Liver (tissue), 9 donors: Measurements from ENCODE around the gene NELFCD. TPM values are rescaled to one million over a fixed set of nuclear protein-coding genes. Genes with fewer than 3 reads are reported as not detected.
"Not testable (repeated sequence)": the region's sequence is repeated elsewhere in the genome, so short reads cannot be mapped to it uniquely, and the experiment has no call there.

Source experiments
- DNase-seq: peaks from one replicate; pipeline ENCODE4 v3.0.0-alpha.2; 2017; ENCODE audit warnings: low spot score
- H3K27ac ChIP-seq, 2 donors: one replicate each; pipeline ENCODE4 v1.7.0; 2013; ENCODE audit warnings: inconsistent platforms in 2 of 2, low read length in 2 of 2, control low read depth in 1 of 2, low read depth in 1 of 2, mild to moderate bottlenecking in 1 of 2
- H3K27me3 ChIP-seq, 4 donors: one replicate each; pipeline versions ENCODE4 v1.6.1 to v1.7.0; 2013; ENCODE audit warnings: low read length in 3 of 4, inconsistent platforms in 1 of 4, mild to moderate bottlenecking in 1 of 4, moderate library complexity in 1 of 4; ENCODE audit not compliant: control insufficient read depth in 4 of 4, insufficient read depth in 4 of 4
- H3K36me3 ChIP-seq, 4 donors: one replicate each; pipeline versions ENCODE4 v1.6.1 to v1.7.0; 2013; ENCODE audit warnings: low read length in 3 of 4, mild to moderate bottlenecking in 3 of 4, low read depth in 1 of 4, moderate library complexity in 1 of 4; ENCODE audit not compliant: control insufficient read depth in 4 of 4, insufficient read depth in 3 of 4
- H3K4me1 ChIP-seq, 4 donors: one replicate each; pipeline versions ENCODE4 v1.6.1 to v1.7.0; 2013; ENCODE audit warnings: low read length in 3 of 4, mild to moderate bottlenecking in 3 of 4, moderate library complexity in 1 of 4; ENCODE audit not compliant: control insufficient read depth in 4 of 4, insufficient read depth in 4 of 4
- H3K4me3 ChIP-seq, 3 donors: one replicate each; pipeline versions ENCODE4 v1.6.1 to v1.7.0; 2013; ENCODE audit warnings: low read length in 3 of 3, control low read depth in 1 of 3, low read depth in 1 of 3, mild to moderate bottlenecking in 1 of 3
- H3K9ac ChIP-seq, 2 donors: one replicate each; pipeline ENCODE4 v1.7.0; 2013; ENCODE audit warnings: low read length in 2 of 2, mild to moderate bottlenecking in 2 of 2, moderate library complexity in 2 of 2, control low read depth in 1 of 2, low read depth in 1 of 2
- H3K9me3 ChIP-seq, 4 donors: one replicate each; pipeline versions ENCODE4 v1.6.1 to v1.7.0; 2013; ENCODE audit warnings: low read length in 3 of 4; ENCODE audit not compliant: control insufficient read depth in 4 of 4
- EGR1 ChIP-seq, 2 donors: IDR thresholded peaks; 2 replicates each; pipeline ENCODE4 v1.6.1; 2016 to 2018; ENCODE audit warnings: antibody characterized with exemption in 2 of 2, low read depth in 2 of 2
- FOXA1 ChIP-seq: IDR thresholded peaks from 2 replicates; pipeline ENCODE4 v1.6.1; 2016; ENCODE audit warnings: antibody characterized with exemption
- GABPA ChIP-seq, 2 donors: IDR thresholded peaks in 1 of 2; conservative IDR thresholded peaks in 1 of 2; 2 replicates each; pipeline ENCODE4 v1.6.1; 2016; ENCODE audit warnings: antibody characterized with exemption in 2 of 2, mild to moderate bottlenecking in 1 of 2, moderate library complexity in 1 of 2
- HNF4A ChIP-seq, 2 donors: conservative IDR thresholded peaks; 2 replicates each; pipeline ENCODE4 v1.6.1; 2016; ENCODE audit warnings: antibody characterized with exemption in 2 of 2, mild to moderate bottlenecking in 2 of 2
- HNF4G ChIP-seq: IDR thresholded peaks from 2 replicates; pipeline ENCODE4 v1.6.1; 2016; ENCODE audit warnings: antibody characterized with exemption
- JUND ChIP-seq, 2 donors: IDR thresholded peaks; 2 replicates each; pipeline ENCODE4 v1.6.1; 2016; ENCODE audit warnings: antibody characterized with exemption in 2 of 2
- NR2F2 ChIP-seq: IDR thresholded peaks from 2 replicates; pipeline ENCODE4 v1.6.1; 2016; ENCODE audit warnings: antibody characterized with exemption
- RXRA ChIP-seq, 2 donors: IDR thresholded peaks; 2 replicates each; pipeline ENCODE4 v1.6.1; 2017 to 2018; ENCODE audit warnings: antibody characterized with exemption in 2 of 2, mild to moderate bottlenecking in 1 of 2
- SP1 ChIP-seq: IDR thresholded peaks from 2 replicates; pipeline ENCODE4 v1.6.1; 2018; ENCODE audit warnings: antibody characterized with exemption, mild to moderate bottlenecking
- TAF1 ChIP-seq: conservative IDR thresholded peaks from 2 replicates; pipeline ENCODE4 v1.6.1; 2016; ENCODE audit warnings: antibody characterized with exemption, mild to moderate bottlenecking
- WGBS: extraction: QIAGEN DNeasy Blood & Tissue Kit; methylation state at CpG from one replicate; pipeline ENCODE4 v1.1.7; 2013; 5-methylcytosine and 5-hydroxymethylcytosine counted together
- polyA plus RNA-seq, 2 donors: library from polyadenylated mRNA; stranded (reverse) in 1 of 2; unstranded in 1 of 2; fragments of 200-250 nt in 1 of 2; fragments of >200 nt in 1 of 2; fragmentation: Nextera tagmentation in 1 of 2; extraction: Ambion mirVana in 1 of 2; gene quantifications; one replicate each; pipeline versions ENCODE4 v1.2.1 to v1.2.3, GENCODE V29; 2013 to 2015
- total RNA-seq, 2 donors: library from RNA; depleted of rRNA; stranded (reverse); fragments of >200 nt; gene quantifications; one replicate each; pipeline ENCODE4 v1.2.3, GENCODE V29; 2014
- TF ChIP-seq, protein P1 (sequence below): IDR thresholded peaks from 2 replicates; pipeline ENCODE4 v1.6.1; 2016; ENCODE audit warnings: antibody characterized with exemption
- TF ChIP-seq, protein P2 (sequence below): IDR thresholded peaks from 2 replicates; pipeline ENCODE4 v1.6.1; 2016; ENCODE audit warnings: antibody characterized with exemption, mild to moderate bottlenecking
- TF ChIP-seq, protein P3 (sequence below): IDR thresholded peaks from 2 replicates; pipeline ENCODE4 v1.6.1; 2016; ENCODE audit warnings: antibody characterized with exemption
- TF ChIP-seq, protein P4 (sequence below): fragments of 150-350 bp; IDR thresholded peaks from 2 replicates; pipeline ENCODE4 v1.5.1; 2017; ENCODE audit warnings: improper control_type of control experiment, low read depth, low read length; ENCODE audit not compliant: missing input control
- donor health status: healthy.
- donor health status: healthy.
- donor health status: healthy.
- donor health status: healthy.
- donor health status: healthy.

Gene NELFCD
- total and polyA plus RNA-seq, 4 donors, result 28.1 to 39.8 (median 37.0) TPM

DNA sequence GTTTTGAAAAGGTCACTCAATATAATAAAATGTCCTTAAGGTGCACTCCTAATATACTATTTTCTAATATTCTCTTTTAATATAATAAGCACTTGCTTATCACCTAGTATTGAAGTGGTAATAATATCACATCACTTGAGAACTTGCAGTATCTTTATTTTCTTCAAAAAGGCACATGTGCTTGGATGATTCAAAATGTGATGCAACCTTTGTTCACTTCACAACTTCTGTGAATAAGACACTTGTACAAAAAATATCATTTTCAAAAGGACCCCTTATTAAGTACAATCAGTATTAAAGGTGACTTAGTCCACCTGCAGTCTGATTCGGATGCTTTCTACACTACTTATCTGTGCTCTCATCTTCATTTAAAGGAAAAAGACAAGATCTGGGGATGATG lies 58.2 kb downstream of the NELFCD start:
- Histone ChIP-seq H3K27ac (no peak overlapping the region), H3K36me3 (peaks cover 11 to 36% (median 31%) of the 10 kb centered on the region in 4 donors), H3K9ac (no peak overlapping the region), H3K9me3 (no peaks in the 10 kb centered on the region), H3K27me3 (no peaks in the 10 kb centered on the region), H3K4me3 (no peak overlapping the region), H3K4me1 (peaks cover 6 to 26% (median 21%) of the 10 kb centered on the region in 4 donors)
- TF ChIP-seq HNF4G (no peak), HNF4A (conservative IDR thresholded peaks at IDR 0.05) (no peak), GABPA (IDR thresholded peaks at IDR 0.05 in 1 of 2, conservative IDR thresholded peaks at IDR 0.05 in 1 of 2) (no peak)
- no peak for DNase-seq
- WGBS, result 82% methylated on average over 1 of the region's 1 CpG

DNA sequence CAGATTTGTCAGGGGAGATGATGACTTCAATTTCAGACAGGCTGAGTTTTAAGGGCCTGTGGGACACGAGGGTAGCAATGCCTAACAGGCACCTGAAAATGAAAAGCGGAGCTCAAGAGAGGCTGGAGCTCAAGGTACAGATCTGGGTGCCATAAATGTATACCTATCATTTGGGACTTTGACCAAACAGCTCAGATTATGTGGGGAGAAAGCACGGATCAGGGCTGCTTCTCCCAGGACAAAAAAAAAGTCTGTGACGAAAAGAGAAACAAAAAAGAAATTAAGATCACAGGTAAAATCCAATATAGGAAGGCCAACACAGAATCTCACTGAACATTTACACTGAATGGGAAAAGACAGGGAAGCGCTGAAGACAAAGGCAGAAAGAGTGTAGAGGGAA lies 59.6 kb downstream of the NELFCD start:
- no peak overlapping the region for H3K27ac ChIP-seq
- no peak overlapping the region for H3K4me3 ChIP-seq
- no peak for DNase-seq
- no peak overlapping the region for H3K9ac ChIP-seq
- H3K4me1 ChIP-seq, result peaks cover 6 to 26% (median 21%) of the 10 kb centered on the region in 4 donors
- TF ChIP-seq, protein P1, sequence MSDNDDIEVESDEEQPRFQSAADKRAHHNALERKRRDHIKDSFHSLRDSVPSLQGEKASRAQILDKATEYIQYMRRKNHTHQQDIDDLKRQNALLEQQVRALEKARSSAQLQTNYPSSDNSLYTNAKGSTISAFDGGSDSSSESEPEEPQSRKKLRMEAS, result no peak
- TF ChIP-seq, protein P2, sequence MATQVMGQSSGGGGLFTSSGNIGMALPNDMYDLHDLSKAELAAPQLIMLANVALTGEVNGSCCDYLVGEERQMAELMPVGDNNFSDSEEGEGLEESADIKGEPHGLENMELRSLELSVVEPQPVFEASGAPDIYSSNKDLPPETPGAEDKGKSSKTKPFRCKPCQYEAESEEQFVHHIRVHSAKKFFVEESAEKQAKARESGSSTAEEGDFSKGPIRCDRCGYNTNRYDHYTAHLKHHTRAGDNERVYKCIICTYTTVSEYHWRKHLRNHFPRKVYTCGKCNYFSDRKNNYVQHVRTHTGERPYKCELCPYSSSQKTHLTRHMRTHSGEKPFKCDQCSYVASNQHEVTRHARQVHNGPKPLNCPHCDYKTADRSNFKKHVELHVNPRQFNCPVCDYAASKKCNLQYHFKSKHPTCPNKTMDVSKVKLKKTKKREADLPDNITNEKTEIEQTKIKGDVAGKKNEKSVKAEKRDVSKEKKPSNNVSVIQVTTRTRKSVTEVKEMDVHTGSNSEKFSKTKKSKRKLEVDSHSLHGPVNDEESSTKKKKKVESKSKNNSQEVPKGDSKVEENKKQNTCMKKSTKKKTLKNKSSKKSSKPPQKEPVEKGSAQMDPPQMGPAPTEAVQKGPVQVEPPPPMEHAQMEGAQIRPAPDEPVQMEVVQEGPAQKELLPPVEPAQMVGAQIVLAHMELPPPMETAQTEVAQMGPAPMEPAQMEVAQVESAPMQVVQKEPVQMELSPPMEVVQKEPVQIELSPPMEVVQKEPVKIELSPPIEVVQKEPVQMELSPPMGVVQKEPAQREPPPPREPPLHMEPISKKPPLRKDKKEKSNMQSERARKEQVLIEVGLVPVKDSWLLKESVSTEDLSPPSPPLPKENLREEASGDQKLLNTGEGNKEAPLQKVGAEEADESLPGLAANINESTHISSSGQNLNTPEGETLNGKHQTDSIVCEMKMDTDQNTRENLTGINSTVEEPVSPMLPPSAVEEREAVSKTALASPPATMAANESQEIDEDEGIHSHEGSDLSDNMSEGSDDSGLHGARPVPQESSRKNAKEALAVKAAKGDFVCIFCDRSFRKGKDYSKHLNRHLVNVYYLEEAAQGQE, result no peak
- no peak for TF ChIP-seq HNF4A (conservative IDR thresholded peaks at IDR 0.05)
- no peak for TF ChIP-seq FOXA1
- TF ChIP-seq SP1, result no peak
- TF ChIP-seq HNF4G, result no peak
- no peak for TF ChIP-seq JUND (IDR thresholded peaks at IDR 0.05)
- H3K27me3 ChIP-seq, result no peaks in the 10 kb centered on the region
- 81% methylated on average over 5 of the region's 5 CpGs for WGBS
- no peaks in the 10 kb centered on the region for H3K9me3 ChIP-seq
- H3K36me3 ChIP-seq, result peaks cover 8 to 24% (median 20%) of the 10 kb centered on the region in 4 donors

DNA sequence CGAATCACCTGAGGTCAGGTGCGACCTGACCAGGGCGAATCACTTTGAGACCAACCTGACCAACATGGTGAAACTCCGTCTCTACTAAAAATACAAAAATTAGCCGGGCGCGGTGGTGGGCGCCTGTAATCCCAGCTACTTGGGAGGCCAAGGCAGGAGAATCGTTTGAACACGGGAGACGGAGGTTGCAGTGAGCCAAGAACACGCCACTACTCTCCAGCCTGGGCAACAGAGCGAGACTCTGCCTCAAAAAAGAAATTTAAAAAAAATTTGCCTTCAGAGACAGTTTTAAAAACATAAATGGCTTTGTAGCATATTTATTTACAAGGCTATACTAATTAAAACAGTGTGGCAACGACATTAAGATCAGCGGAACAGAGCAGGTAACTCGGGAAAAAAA lies 60.4 kb downstream of the NELFCD start:
- H3K27me3 ChIP-seq, DNase-seq, H3K9me3 ChIP-seq: not testable (repeated sequence)
- H3K9ac ChIP-seq, result peak overlapping the region in 1 of 2 donors; percentile 48
- H3K4me1 ChIP-seq, result peaks cover 6 to 26% (median 21%) of the 10 kb centered on the region in 4 donors
- peak overlapping the region; percentile 76 to 93 (median 84) for H3K4me3 ChIP-seq
- peak overlapping the region in 1 of 2 donors; percentile 72 for H3K27ac ChIP-seq
- WGBS, result 87% methylated on average over 16 of the region's 16 CpGs
- H3K36me3 ChIP-seq, result peaks cover 8 to 17% (median 12%) of the 10 kb centered on the region in 4 donors

DNA sequence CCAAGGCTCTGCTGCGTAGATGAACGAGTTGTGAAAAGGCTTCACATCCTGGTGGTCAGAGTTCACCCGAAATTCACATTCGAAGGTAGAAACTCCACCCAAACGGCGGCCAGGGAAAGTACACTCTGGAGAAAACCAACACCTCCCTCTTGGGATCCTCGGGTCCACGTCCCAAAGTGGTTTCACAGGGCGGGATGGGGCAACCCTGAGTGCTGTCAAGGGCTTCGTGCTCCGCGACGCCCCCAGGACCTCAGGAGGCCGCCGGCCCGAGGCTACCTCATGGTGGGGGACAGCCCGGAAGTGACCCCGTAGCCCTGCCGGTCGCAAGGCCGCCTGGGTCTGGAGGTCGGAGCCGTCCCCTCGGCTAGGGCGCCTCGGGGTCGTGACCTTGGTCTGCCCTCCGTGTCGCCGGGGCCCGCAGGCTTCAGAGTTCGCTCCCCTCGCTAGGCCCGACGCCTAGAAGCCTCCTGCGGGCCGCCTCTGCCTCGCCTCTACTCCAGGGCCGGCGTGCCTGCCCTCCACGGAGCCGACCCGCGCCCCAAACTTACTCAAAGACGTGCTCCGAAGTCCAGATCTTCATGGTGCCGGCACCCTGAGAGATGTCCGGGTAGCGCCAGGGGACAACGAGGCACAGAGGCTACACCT lies 61.2 kb downstream of the NELFCD start, which contains the start of gene PRELID3B:
PRELID3B (minus strand) TSS at position 636 of the 645 bp plus-strand sequence; CDS start at position 580, 56 bp downstream.
- Histone ChIP-seq H3K4me1 (peaks cover 6 to 26% (median 21%) of the 10 kb centered on the region in 4 donors), H3K4me3 (peak within 1 kb of the TSS; percentile 76 to 93 (median 84)), H3K27ac (peak within 1 kb of the TSS; percentile 72 to 83), H3K9me3 (no peaks in the 10 kb centered on the region), H3K36me3 (peaks cover 3 to 9% (median 8%) of the 10 kb centered on the region in 4 donors), H3K27me3 (no peaks in the 10 kb centered on the region), H3K9ac (peak within 1 kb of the TSS; percentile 48 to 63)
- under 1% methylated on average over 50 of the region's 50 CpGs for WGBS
- peak; percentile 47 for DNase-seq
- TF ChIP-seq FOXA1 (no peak), JUND (IDR thresholded peaks at IDR 0.05) (no peak), RXRA (IDR thresholded peaks at IDR 0.05) (peak in 1 of 2 donors; percentile 28), EGR1 (IDR thresholded peaks at IDR 0.05; ENCODE audit: low read depth in 2 of 2) (no peak), NR2F2 (peak; percentile 8), SP1 (peak; percentile 29), TAF1 (no peak)
- TF ChIP-seq, protein P3, sequence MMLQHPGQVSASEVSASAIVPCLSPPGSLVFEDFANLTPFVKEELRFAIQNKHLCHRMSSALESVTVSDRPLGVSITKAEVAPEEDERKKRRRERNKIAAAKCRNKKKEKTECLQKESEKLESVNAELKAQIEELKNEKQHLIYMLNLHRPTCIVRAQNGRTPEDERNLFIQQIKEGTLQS, result no peak
- TF ChIP-seq, protein P4, sequence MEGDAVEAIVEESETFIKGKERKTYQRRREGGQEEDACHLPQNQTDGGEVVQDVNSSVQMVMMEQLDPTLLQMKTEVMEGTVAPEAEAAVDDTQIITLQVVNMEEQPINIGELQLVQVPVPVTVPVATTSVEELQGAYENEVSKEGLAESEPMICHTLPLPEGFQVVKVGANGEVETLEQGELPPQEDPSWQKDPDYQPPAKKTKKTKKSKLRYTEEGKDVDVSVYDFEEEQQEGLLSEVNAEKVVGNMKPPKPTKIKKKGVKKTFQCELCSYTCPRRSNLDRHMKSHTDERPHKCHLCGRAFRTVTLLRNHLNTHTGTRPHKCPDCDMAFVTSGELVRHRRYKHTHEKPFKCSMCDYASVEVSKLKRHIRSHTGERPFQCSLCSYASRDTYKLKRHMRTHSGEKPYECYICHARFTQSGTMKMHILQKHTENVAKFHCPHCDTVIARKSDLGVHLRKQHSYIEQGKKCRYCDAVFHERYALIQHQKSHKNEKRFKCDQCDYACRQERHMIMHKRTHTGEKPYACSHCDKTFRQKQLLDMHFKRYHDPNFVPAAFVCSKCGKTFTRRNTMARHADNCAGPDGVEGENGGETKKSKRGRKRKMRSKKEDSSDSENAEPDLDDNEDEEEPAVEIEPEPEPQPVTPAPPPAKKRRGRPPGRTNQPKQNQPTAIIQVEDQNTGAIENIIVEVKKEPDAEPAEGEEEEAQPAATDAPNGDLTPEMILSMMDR, result no peak
- TF ChIP-seq, protein P1, result no peak
